ENCODE measurements around the gene HMCN2. TPM values are rescaled to one million over a fixed set of nuclear protein-coding genes. Genes with fewer than 3 reads are reported as not detected.

Gene HMCN2
- total RNA-seq, 5 donors from 2014 or later (not counting 1 experiment from before 2014, with no cell fraction given): 0.03 TPM; not detected in 4

GRCh38 chr9:130408669-130409068 lies 143.1 kb downstream of the HMCN2 start:
- no peak for ATAC-seq (replicated peaks in 1 of 4)
- H3K36me3 Mint-ChIP-seq: no peaks in the 10 kb centered on the region

GRCh38 chr9:130409246-130409645 lies 143.7 kb downstream of the HMCN2 start:
- POLR2A ChIA-PET: no interaction called here
- Histone ChIP-seq H3K4me3 (ENCODE audit: control insufficient read depth in 1 of 2, extremely low read depth in 1 of 2, low read length in 1 of 2) (no peak overlapping the region), H3K4me1 (ENCODE audit: control insufficient read depth in 1 of 2, extremely low read depth in 1 of 2, insufficient read depth in 2 of 2, low read length in 2 of 2) (no peaks in the 10 kb centered on the region), H3K9me3 (no peaks in the 10 kb centered on the region), H3K27ac (ENCODE audit: low read length) (no peak overlapping the region), H3K27me3 (replicated peaks in 1 of 2; ENCODE audit: control insufficient read depth in 2 of 2, extremely low read depth in 1 of 2, insufficient read depth in 2 of 2, low read length in 1 of 2) (peaks cover 0 to 13% of the 10 kb centered on the region in 2 experiments), H3K36me3 (ENCODE audit: control insufficient read depth in 2 of 2, extremely low read depth in 1 of 2, insufficient read depth in 1 of 2, low read length in 1 of 2) (no peaks in the 10 kb centered on the region)
- WGBS (ENCODE audit: insufficient coverage): 79% methylated on average over 3 of the region's 4 CpGs
- Mint-ChIP-seq H3K4me3 (no peak overlapping the region), H3K27me3 (peaks cover 0 to 4% of the 10 kb centered on the region in 2 donors), H3K4me1 (no peaks in the 10 kb centered on the region), H3K9me3 (no peaks in the 10 kb centered on the region), H3K27ac (no peak overlapping the region), H3K36me3 (no peaks in the 10 kb centered on the region)
- DNase-seq: no peak
- no peak for ATAC-seq (replicated peaks in 1 of 4)
- CTCF ChIA-PET: no interaction called here

More at GRCh38 chr9:130408669-130409068, 143.1 kb downstream of the HMCN2 start:
- Histone ChIP-seq H3K36me3 (ENCODE audit: control insufficient read depth in 2 of 2, extremely low read depth in 1 of 2, insufficient read depth in 1 of 2, low read length in 1 of 2) (no peaks in the 10 kb centered on the region), H3K4me3 (ENCODE audit: control insufficient read depth in 1 of 2, extremely low read depth in 1 of 2, low read length in 1 of 2) (no peak overlapping the region), H3K4me1 (ENCODE audit: control insufficient read depth in 1 of 2, extremely low read depth in 1 of 2, insufficient read depth in 2 of 2, low read length in 2 of 2) (no peaks in the 10 kb centered on the region), H3K27ac (ENCODE audit: low read length) (no peak overlapping the region), H3K27me3 (replicated peaks in 1 of 2; ENCODE audit: control insufficient read depth in 2 of 2, extremely low read depth in 1 of 2, insufficient read depth in 2 of 2, low read length in 1 of 2) (peaks cover 0 to 13% of the 10 kb centered on the region in 2 experiments), H3K9me3 (no peaks in the 10 kb centered on the region)
- ChIA-PET POLR2A (no interaction called here), CTCF (no interaction called here)
- H3K4me3 Mint-ChIP-seq: no peak overlapping the region
- no peaks in the 10 kb centered on the region for H3K27me3 Mint-ChIP-seq
- no peaks in the 10 kb centered on the region for H3K4me1 Mint-ChIP-seq
- DNase-seq: no peak
- no peak overlapping the region for H3K27ac Mint-ChIP-seq
- no peaks in the 10 kb centered on the region for H3K9me3 Mint-ChIP-seq
- 94% methylated on average over 9 of the region's 9 CpGs for WGBS (ENCODE audit: insufficient coverage)

DNA sequence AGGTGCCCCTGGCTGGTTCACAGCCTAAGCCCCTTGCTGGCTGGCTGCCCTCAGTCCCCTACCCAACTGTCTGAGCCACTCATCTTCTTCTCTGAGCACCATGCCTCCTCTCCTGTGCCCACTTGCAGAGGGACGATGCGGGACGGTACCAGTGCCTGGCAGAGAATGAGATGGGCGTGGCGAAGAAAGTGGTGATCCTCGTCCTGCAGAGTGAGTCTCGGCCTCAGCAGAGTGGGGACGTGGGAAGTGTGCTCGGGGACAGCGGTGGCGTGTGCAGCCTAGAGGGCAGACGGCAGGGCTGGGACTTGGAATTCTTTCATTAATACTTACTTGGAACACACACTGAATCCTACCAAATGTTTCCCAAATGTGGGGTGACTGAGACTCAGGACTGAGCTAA lies 144.9 kb downstream of the HMCN2 start:
- peaks cover 0 to 6% of the 10 kb centered on the region in 2 donors for H3K27me3 Mint-ChIP-seq
- no peak overlapping the region for H3K27ac Mint-ChIP-seq
- H3K27ac ChIP-seq (ENCODE audit: low read length): no peak overlapping the region
- no peaks in the 10 kb centered on the region for H3K9me3 ChIP-seq
- no peak overlapping the region for H3K4me3 Mint-ChIP-seq
- ATAC-seq (replicated peaks in 1 of 4): no peak
- H3K4me1 ChIP-seq (ENCODE audit: control insufficient read depth in 1 of 2, extremely low read depth in 1 of 2, insufficient read depth in 2 of 2, low read length in 2 of 2): no peaks in the 10 kb centered on the region
- H3K9me3 Mint-ChIP-seq: no peaks in the 10 kb centered on the region
- no peak for DNase-seq
- no peak overlapping the region for H3K4me3 ChIP-seq (ENCODE audit: control insufficient read depth in 1 of 2, extremely low read depth in 1 of 2, low read length in 1 of 2)
- POLR2A ChIA-PET: no interaction called here
- 86% methylated on average over 7 of the region's 12 CpGs for WGBS (ENCODE audit: insufficient coverage)
- H3K36me3 ChIP-seq (ENCODE audit: control insufficient read depth in 2 of 2, extremely low read depth in 1 of 2, insufficient read depth in 1 of 2, low read length in 1 of 2): no peaks in the 10 kb centered on the region
- no peaks in the 10 kb centered on the region for H3K36me3 Mint-ChIP-seq
- H3K4me1 Mint-ChIP-seq: no peaks in the 10 kb centered on the region
- CTCF ChIA-PET: no interaction called here
- H3K27me3 ChIP-seq (replicated peaks in 1 of 2; ENCODE audit: control insufficient read depth in 2 of 2, extremely low read depth in 1 of 2, insufficient read depth in 2 of 2, low read length in 1 of 2): peaks cover 0 to 13% of the 10 kb centered on the region in 2 experiments

- Histone ChIP-seq H3K36me3 (ENCODE audit: control insufficient read depth in 2 of 2, extremely low read depth in 1 of 2, insufficient read depth in 1 of 2, low read length in 1 of 2) (no peaks in the 10 kb centered on the region), H3K4me3 (ENCODE audit: control insufficient read depth in 1 of 2, extremely low read depth in 1 of 2, low read length in 1 of 2) (no peak overlapping the region), H3K4me1 (ENCODE audit: control insufficient read depth in 1 of 2, extremely low read depth in 1 of 2, insufficient read depth in 2 of 2, low read length in 2 of 2) (no peaks in the 10 kb centered on the region), H3K9me3 (no peaks in the 10 kb centered on the region), H3K27ac (ENCODE audit: low read length) (no peak overlapping the region), H3K27me3 (replicated peaks in 1 of 2; ENCODE audit: control insufficient read depth in 2 of 2, extremely low read depth in 1 of 2, insufficient read depth in 2 of 2, low read length in 1 of 2) (peaks cover 0 to 14% of the 10 kb centered on the region in 2 experiments)
- no peaks in the 10 kb centered on the region for H3K36me3 Mint-ChIP-seq
- H3K4me1 Mint-ChIP-seq: no peaks in the 10 kb centered on the region
- 91% methylated on average over 2 of the region's 3 CpGs for WGBS (ENCODE audit: insufficient coverage)
- no peak overlapping the region for H3K4me3 Mint-ChIP-seq
- no peaks in the 10 kb centered on the region for H3K9me3 Mint-ChIP-seq
- ChIA-PET CTCF (no interaction called here), POLR2A (no interaction called here)
- no peak for ATAC-seq (replicated peaks in 1 of 4)
- no peak for DNase-seq
- H3K27ac Mint-ChIP-seq: no peak overlapping the region
- H3K27me3 Mint-ChIP-seq: peaks cover 0 to 8% of the 10 kb centered on the region in 2 donors
Observed at GRCh38 chr9:130411566-130411915, 146.0 kb downstream of the HMCN2 start.

DNA sequence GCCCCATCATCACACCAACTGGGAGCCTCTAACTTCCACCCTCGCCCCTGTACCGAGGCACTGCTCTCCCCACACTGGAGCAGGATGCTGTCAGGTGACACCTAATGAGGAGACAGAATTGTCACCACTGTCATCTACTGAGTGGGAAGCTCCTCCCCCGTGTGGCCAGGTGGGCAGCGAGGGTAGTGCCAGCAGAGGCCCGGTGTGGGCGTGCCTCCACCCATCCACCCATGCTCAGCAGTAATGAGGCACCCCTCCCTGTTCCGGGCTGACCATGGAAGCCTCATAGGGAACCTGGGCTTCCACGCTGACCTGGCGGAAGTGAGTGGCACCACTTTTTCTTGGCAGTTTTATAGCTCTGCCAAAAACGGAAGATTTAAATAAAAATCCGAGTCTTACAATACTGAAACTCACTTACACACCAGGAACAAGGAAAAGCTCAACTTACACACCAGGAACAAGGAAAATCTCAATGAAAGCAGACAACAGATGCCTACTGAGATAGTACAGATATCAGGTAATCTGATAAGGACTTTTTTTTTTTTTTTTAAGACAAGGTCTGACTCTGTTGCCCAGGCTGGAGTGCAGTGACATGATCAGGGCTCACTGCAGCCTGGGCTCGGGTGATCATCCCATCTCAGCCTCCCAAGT lies 148.6 kb downstream of the HMCN2 start:
- no peak for ATAC-seq (replicated peaks in 1 of 4)
- H3K4me1 Mint-ChIP-seq: no peaks in the 10 kb centered on the region
- H3K36me3 Mint-ChIP-seq: no peaks in the 10 kb centered on the region
- WGBS (ENCODE audit: insufficient coverage): 88% methylated on average over 9 of the region's 12 CpGs
- no peak overlapping the region for H3K27ac ChIP-seq (ENCODE audit: low read length)
- ChIA-PET POLR2A (no interaction called here), CTCF (interaction anchor here in 1 of 2 donors (0.7 kb wide), 1 partner anchor 81 kb away, joined by 4 read pairs; no protein-coding TSS in a partner anchor)
- H3K4me1 ChIP-seq (ENCODE audit: control insufficient read depth in 1 of 2, extremely low read depth in 1 of 2, insufficient read depth in 2 of 2, low read length in 2 of 2): no peaks in the 10 kb centered on the region
- no peaks in the 10 kb centered on the region for H3K9me3 Mint-ChIP-seq
- DNase-seq: no peak
- H3K4me3 Mint-ChIP-seq: no peak overlapping the region
- peaks cover 0 to 18% of the 10 kb centered on the region in 2 experiments for H3K27me3 ChIP-seq (replicated peaks in 1 of 2; ENCODE audit: control insufficient read depth in 2 of 2, extremely low read depth in 1 of 2, insufficient read depth in 2 of 2, low read length in 1 of 2)
- H3K4me3 ChIP-seq (ENCODE audit: control insufficient read depth in 1 of 2, extremely low read depth in 1 of 2, low read length in 1 of 2): no peak overlapping the region
- no peaks in the 10 kb centered on the region for H3K9me3 ChIP-seq
- H3K36me3 ChIP-seq (ENCODE audit: control insufficient read depth in 2 of 2, extremely low read depth in 1 of 2, insufficient read depth in 1 of 2, low read length in 1 of 2): no peaks in the 10 kb centered on the region
- peaks cover 0 to 15% of the 10 kb centered on the region in 2 donors for H3K27me3 Mint-ChIP-seq
- H3K27ac Mint-ChIP-seq: no peak overlapping the region

DNA sequence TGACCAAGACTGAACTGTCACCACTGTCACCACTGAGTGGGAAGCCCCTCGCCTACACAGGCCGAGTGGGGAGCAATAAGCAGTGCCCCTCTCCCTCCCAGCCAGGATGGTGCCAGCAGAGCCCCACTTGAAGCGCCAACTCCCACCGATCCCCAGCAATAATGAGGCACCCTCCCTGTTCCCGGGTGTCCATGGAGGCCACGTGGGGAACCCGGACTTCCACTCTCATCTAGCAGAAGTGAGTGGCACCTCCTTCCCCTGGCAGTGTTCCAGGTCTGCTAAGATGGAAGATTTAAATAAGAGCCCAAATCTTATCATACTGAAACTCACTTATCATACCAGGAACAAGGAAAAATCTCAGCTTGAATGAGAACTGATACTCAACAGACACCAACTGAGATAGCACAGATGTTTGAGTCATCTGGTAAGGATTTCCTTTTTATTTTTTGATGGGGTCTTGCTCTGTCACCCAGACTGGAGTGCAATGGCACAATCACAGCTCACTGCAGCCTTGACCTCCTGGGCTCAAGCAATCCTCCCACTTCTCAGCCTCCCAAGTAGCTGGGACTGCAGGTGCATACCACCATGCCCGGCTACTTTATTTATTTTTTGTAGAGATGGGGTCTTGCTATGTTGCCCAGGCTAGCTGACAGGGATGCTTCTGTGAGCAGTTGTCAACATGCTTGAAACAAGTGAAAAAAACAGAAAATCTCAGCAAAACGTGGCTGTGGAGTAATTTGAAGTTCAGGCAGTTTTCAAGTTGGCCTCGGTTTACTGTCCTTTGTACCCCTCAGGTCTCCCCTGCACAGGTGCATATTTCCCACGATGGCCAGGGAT lies 149.6 kb downstream of the HMCN2 start:
- no peaks in the 10 kb centered on the region for H3K9me3 ChIP-seq
- no peak for DNase-seq
- WGBS (ENCODE audit: insufficient coverage): 37% methylated on average over 3 of the region's 11 CpGs
- peaks cover 0 to 19% of the 10 kb centered on the region in 2 donors for H3K27me3 Mint-ChIP-seq
- H3K4me3 ChIP-seq (ENCODE audit: control insufficient read depth in 1 of 2, extremely low read depth in 1 of 2, low read length in 1 of 2): no peak overlapping the region
- H3K27me3 ChIP-seq (replicated peaks in 1 of 2; ENCODE audit: control insufficient read depth in 2 of 2, extremely low read depth in 1 of 2, insufficient read depth in 2 of 2, low read length in 1 of 2): peaks cover 0 to 19% of the 10 kb centered on the region in 2 experiments
- ATAC-seq (replicated peaks in 1 of 4): no peak
- H3K4me1 Mint-ChIP-seq: no peaks in the 10 kb centered on the region
- no peak overlapping the region for H3K27ac Mint-ChIP-seq
- no peaks in the 10 kb centered on the region for H3K36me3 ChIP-seq (ENCODE audit: control insufficient read depth in 2 of 2, extremely low read depth in 1 of 2, insufficient read depth in 1 of 2, low read length in 1 of 2)
- no peak overlapping the region for H3K27ac ChIP-seq (ENCODE audit: low read length)
- CTCF ChIA-PET: no interaction called here
- H3K9me3 Mint-ChIP-seq: no peaks in the 10 kb centered on the region
- POLR2A ChIA-PET: no interaction called here
- H3K36me3 Mint-ChIP-seq: no peaks in the 10 kb centered on the region
- no peak overlapping the region for H3K4me3 Mint-ChIP-seq
- no peaks in the 10 kb centered on the region for H3K4me1 ChIP-seq (ENCODE audit: control insufficient read depth in 1 of 2, extremely low read depth in 1 of 2, insufficient read depth in 2 of 2, low read length in 2 of 2)

All from T-cell (primary cell).